Stimulated activated CD4-positive, alpha-beta T cell treated with anti-CD3 and anti-CD28 coated beads, TNF-alpha, amount 100 ng/mL, for 1 hour (primary cell): ENCODE data around the gene CCNK.

Experiments used
- DNase-seq, 3 donors: peaks; one replicate each; pipeline ENCODE4 v3.0.0-alpha.2; 2020; ENCODE audit warnings: low read depth in 3 of 3, low spot score in 1 of 3

The CCNK gene

DNA sequence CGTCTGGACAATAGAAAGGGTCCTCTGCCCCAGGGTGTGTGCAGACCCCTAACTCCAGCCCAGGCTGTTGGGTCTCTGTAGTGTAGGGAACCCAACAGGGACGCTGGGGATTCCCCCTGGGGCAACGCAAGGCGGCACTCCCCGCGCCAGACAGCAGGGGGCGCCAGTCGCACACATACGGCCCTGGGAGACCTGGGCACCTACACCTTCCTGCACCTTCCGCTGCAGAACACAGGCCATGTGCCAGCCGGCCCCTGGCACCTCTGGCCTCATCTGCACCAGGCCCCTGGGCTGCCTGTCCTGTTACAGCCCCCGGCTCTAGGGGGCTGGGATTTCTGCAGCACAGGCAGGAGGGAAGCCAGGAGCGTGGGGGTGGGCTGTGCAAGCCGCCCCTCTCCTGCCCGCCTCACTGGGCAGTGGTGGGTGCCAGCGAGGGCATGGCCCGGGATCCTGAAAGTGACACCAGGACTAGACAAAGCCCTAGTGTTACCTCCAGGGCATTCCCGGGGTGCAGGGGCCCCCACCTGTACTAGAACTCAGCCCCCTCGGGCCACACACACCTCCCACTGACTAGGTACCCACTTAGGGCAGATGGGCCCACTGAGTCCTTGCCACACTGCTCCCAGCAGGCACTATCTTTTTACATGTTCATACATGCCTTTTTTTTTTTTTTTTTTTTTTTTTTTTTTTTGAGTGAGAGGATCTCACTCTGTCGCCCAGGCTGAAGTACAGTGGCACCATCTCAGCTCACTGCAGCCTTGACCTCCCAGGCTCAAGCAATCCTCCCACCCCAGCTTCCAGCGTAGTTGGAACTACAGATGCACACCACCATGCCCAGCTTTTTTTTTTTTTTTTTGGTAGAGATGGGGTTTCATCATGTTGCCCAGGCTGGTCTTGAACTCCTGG lies 37.5 kb downstream of the CCNK start:
- peak; percentile 54 to 87 (median 70) for DNase-seq

DNA sequence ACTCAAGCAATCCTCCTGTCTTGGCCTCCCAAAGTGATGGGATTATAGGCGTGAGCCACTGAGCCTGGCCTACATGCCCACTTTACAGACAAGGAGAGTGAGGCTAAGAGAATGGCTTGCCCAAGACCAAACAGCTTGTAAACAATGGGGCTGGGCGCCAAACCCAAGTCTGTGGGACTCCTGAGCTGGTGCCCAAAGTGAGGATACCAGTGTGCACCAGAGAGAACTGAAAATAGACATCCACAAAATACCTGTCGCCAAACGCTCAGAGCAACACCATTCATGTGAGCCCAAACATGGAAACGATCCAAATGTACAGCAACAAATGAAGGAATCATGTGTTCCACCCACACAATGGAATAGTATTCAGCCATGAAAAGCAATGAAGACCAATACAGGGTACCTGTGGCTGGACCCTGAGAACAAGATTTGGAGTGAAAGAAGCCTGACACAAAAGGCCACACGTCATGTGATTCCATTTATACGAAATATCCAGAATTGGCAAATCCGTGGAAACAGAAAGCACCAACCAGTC lies 38.2 kb downstream of the CCNK start:
- no peak for DNase-seq

DNA sequence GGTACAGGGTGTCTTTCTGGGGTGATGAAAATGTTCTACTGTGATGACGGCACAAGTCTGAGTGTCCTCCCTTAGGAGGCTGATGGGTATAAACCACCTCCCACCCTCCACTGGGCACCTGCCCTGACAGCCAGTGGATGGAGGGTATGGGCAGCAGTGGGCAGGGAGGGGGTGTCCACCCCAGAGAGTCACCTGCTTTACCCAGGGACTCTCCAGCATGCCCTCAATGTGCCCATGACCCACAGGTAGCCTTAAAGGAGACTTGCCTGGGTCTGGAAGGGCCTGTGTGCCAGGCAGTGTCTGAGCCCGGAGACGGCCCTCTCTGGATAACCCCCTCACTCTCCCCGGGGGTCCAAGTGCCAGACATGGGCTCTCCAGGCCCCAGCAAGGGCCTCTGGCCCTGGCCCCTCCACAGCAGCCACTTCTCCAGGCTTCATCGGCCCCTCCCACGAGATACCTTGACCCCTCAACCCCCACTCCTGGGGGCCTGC lies 38.8 kb downstream of the CCNK start:
- no peak for DNase-seq

DNA sequence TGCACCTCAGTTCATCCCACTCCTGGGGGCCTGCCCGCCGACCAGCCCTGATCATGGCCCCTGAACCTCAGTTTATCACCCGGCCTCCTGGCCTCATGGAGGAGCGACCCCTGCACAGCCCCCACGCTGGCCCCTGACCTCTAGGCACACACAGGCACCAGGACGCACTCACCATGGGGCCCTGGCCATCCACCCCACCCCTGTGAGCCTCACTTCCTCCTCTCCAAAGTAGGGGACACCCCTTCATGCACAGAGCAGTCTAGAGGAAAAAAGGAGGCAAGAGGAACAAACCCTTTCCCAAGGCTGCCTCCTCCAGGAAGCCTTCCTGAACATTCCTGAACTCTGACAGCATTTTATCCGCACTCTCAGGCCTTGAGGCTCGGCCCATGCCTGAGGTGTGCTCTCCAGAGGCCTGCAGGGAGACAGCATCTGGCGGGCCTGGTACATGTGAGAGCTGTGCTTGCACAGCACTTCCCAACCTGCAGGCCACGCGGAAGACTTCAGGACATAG lies 39.4 kb downstream of the CCNK start:
- DNase-seq = no peak

DNA sequence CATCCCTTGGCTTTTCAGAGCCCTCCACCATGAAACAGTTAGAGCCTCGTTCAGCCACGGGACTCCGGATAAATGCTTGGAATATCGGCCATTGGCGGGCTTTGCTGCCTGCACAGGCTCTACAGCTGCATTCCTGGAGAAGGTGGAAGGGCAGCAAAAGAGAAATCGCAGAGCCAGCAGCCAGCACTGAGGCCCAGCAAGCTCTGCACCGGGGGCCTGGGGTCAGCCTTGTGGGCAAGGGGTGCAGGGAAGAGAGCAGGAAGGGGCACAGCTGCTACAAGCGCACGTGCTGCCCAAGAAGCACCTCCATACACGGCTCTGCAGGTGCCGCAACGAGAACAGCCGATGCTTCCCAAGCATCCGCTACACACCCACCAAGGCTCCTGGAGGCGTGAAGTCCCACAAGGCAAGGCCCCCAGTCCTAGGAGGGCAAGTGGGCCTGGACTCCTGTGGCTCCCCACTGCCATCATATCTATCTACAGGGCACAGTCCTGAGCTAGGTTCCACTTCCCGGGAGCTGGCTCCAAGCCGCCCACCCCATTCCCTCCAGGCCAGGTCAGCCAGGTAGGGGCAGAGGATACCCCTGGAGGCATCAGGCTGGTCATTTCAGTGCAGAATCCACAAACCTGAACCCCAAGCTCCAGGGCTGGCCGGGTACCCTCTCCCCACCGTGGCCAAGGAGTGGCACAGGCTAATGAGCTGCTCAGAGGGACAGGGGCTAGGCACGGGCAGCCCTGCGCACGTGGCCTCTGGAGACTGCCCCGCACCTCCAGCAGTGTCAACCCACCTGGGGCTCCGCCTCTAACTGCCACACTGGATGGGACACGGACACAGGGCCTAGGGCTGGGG lies 40.2 kb downstream of the CCNK start:
- no peak for DNase-seq

DNA sequence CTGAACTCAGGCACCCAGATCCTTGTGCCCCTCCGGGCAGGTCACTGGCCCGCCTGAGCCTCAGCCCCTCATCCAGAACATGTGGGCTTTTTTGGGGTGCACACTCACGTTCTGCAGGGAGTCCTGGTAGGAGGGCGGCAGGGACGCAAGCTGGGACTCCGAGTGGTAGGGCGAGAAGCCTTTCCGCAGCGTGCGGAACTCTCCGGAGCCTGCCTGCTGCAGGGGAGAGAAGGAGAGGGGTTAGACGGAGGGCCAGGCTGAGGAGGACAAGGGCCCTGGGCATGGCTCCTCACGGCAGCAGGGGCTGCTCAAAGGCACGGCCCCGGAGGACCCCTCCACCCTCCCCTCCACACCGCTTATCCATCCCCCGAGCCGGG lies 40.8 kb downstream of the CCNK start:
- no peak for DNase-seq

DNA sequence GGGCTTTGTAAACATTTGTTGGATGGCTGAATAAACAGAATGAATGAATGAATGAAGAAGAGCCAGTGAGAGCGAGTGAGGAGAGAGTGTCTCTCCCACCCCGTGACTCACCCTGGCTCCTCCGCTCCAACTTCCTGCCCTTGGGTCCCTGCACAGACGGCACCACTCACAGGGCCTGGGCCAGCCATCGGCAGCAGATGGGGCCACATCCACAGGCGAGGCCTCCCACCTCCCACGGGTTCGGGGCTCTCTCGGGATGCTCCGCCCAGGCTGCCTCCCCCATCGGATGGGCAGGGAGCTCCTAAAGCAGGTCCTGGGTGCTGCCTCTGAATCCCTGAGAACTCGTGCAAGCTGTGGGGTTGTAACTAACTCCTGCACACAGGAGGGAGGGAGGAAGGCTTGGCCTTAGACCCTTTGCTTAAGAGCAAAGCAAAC lies 41.3 kb downstream of the CCNK start:
- DNase-seq = no peak

DNA sequence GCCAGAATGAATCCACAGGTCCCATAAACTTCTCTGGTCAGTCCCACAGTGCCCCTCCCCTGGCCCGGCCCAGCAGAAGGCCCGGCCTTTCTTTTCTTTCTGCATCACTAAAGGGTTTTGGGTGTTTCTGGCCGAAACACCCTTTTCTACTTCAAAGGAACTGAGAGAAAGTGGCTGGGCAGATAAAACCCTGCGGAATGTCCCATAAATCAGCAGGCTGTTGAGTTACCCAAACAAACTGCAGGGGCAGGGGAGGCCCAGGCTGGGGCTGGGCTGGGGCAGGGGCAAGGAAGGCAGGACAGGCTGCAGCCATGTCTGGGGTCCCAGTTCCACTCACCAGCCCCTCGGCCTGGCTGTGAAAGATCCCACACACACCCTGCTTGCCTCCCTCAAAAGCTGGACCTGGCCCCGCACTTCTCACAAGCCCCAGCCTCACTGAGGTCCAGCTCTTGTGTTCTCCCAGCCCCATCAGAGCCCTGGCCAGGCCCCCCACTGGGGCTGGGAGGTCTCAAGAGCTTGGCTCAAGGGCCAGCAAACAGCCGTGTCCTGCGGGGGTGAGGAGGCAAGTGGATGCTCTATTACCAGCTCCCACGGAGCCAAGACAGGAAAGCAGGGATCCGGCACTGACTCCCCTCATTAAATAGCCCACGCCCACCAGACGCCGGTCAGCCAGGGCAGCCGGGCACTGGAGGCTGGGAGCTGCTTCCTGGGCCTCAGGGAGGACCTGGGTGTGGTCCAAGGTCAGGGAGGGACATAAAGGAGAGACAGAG lies 41.9 kb downstream of the CCNK start:
- DNase-seq = no peak

DNA sequence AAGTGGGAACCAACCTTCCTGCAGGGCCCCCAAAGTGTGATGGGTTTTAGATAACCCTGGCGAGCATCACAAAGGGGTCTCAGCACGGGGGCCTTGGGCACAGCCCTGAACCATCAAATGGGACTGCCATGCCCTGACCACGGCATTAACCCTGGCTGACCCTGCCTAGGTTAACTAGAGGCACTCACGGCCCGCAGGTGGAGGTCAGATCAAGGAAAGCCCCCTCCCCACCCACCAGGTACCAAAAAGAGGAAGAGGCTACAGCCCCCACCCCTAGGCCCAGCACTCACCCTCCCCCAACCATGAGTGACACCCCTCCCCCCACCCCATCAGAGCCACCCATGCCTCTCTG lies 42.5 kb downstream of the CCNK start:
- DNase-seq = no peak

DNA sequence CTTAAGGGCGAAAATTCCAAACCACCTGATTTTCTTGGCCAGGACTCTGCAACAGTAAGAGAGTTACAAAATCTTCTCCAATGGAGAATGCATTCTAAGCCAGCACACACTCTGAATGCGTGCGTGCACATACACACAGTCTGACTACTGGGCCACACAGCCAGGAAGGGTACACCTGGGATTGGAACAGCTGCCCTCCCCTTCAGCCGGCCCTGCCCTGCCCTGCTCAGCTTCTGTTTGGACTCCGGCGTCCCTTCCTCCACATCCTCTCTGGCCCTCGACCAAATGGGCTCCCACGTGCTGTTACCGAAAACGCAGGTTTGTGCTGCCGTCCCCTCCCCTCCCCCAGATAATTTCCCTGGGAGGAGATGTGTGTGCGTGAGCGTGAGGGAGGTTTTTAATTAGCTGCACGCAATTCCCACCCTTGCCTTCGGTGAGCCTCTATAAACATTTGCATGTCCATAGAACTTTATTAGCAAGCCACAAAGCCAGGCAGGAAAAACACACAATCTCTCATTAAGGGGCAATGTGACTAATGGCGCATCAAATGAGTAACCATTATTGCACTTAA lies 43.0 kb downstream of the CCNK start:
- DNase-seq = no peak

DNA sequence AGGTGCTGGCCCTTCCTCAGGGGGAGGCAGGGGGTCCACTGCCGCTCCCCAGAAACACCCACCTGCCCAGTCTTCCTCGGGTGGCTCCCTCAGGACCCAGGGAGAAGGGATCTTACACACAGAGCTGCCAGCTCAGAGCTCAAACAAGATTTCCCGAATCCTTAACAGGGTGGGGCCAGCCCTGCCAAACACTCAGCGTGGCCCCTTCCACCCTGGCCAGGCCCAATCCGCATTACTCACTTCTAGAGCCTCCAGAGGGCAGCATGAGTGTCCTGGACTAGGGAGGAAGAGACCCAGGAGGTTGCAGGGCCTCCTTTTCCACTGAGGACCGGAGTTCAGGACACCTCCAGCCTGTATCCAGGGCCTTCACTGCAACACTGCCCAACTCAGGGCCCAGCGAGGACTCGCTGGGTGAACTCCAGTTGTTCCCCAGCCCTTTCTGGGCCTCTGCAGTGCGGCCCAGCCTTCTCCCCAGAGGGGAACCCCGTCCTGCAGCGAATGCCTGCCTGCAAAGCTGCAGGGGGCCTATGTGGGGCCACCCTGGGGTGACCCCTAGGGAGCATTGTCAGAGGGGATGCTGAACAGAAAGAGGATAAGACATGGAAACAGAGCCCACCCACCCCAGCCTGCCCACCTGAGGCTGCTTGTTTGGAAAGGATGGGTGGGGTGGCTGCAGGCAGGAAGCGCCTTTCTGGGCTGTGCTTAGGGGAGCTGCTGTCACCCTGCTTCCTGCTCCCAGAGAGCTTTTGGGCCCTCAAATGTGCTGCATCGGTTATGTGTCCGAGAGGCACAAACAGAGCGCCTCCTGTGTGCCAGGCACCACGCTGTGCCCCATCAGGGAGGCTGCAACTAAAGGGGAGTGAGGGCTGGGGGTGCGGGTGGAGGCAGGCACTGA lies 43.8 kb downstream of the CCNK start:
- no peak for DNase-seq

DNA sequence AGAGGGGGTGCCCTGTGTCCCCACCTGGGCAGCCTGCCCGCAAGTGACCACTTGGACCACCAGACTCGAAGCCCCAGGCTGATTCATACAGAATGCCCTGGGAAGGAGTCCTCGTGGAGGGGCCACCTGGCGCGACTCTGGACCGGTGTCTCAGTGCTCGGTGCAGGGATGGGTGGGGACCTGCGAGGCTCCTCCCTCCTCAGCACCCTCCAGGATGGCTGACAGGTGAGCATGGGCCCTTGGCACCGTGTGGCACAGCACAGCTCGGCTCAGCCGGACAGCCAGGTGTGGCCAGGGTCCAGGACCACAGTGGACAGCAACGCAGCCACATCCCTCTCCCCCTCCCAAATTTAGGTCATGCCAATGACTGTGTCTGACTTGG lies 44.5 kb downstream of the CCNK start:
- DNase-seq = no peak

DNA sequence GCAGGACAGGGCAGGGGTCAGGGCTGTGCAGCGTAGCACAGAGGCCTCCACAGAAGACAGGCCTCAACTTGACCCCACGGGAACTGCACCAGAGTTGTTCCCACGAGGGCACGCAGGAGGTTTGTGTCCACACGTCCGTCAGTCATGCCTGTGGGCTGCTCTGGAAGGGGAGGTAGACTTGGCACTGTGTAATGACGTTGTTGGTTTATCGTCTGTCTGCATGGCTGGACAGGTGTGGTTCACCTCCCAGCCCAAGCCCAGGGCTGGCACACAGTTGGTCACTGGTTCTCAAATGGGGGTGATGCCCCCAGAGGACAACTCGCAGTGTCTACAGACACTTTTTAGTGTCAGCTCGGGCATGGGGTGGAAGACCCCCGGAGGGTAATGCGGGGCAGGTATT lies 45.8 kb downstream of the CCNK start:
- DNase-seq = no peak

DNA sequence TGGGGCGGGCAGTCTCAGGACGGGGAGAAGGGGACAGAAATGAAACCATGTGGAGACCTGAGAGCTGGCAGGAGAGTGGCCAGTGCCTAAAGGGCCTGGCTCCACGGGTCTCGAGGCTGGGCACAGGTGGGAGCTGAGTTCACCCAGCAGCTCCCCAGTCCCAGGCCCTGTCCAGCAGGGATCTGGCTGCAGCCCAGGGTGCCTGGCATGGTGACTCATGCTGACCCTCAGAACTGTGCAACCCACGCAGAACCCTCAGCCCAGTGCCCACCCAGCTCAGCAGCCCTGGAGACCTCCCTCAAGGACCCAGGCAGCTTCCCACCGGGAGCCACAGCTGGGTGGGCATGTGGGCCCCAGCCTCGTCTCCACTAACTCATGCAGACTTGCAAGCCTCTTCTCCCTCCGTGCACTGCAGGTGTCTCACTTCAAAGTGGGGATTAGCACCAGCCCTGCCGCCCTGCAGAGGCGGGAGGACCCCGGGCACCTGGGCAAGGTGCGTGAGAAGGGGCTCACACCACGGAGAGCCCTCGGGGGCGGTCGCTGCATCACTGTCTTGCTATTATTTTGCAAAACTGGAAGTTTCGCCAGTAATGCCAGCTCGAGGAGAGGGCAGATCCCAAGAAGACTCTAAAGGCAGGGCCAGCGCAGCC lies 46.3 kb downstream of the CCNK start:
- DNase-seq = no peak

DNA sequence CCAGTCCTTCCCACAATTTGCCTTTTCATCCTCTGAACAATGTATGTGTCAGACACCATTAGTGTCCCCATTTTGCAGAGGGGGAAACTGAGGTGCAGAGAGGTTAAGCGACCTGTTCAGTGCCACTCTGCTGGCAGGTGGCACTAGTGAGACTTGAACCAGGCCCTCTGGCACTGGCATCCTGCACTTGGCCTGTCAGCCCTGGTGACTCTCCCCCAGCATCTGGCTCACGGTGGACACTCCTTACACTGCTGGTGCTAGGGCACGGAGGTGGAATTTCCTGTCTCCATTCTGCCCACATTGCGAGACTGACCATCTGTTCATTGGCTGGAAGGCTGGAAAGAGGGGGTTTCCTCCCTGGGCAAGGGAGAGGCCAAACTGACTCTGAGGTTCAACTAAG lies 48.7 kb downstream of the CCNK start:
- DNase-seq = no peak

DNA sequence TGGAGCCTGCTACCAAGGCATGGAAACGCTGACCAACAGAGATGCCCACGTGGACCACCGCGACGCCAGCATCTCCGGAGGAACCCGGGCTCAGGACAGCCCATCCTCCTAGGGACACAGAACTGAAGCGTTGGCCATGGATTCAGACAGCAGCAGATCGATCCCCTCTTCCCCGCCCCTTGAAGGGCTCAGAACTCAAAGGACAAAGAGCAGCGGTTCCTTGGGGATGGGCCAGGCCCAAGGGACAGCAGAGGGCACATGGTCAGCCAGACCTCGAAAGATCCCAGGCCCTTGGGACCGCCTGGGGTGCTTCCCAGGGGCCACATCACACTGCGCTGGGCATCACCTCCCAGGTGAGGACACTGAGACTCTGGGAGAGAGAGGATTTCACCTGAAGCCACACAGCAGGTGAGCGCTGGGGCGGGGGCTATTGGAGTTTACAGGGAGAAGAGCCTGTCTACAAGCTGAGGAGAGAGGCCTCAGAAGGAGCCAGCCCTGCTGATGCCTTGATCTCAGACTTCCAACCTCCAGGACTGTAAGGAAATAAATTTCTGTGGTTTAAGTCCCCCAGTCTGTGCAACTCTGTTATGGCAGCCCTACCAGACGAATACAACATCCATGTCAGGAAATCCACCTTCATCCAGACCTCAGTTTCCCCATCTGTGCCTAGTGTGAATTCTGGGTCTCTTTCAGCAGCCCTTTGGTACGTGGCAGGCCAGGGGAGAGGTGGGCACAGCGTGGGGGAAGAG lies 49.4 kb downstream of the CCNK start:
- no peak for DNase-seq

DNA sequence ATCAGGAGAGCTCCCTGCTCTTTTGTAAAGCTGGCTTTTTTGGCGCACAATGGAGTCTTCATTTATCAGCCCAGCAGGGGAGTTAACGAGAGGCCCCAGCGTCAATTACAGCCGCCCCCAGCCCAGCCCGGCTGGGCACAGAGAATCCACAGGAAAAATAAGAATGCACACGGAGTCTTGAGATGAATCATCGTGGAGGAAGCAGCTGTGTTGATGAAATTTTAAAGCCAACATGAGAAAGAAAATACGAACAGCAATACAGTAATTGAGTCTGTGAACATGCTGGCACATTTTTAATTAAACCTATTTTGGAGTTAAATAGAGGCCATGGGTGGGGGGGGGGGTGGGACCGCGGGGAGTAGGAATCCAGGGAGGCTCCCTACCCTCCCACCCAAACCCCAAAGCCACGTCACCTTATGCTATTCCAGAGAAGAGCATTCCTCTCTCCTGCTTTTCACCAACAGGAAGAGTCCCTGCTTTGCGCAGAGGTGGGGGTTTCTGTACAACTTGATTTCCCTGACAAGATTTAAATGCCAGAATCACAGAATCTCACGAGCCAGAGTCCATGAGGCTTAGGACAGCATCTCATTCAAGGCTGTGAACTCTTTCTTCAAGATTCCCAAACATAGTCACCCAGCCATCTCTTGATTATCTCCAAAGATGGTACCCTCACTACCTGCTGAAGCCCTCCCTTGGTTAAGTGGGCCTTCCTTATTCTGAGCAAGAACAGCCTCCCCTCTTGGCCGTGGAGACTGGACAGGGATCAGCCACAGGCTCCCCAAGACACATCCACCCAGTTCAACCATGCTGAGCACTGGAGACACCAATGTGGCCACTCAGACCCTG lies 50.3 kb downstream of the CCNK start:
- DNase-seq = no peak

DNA sequence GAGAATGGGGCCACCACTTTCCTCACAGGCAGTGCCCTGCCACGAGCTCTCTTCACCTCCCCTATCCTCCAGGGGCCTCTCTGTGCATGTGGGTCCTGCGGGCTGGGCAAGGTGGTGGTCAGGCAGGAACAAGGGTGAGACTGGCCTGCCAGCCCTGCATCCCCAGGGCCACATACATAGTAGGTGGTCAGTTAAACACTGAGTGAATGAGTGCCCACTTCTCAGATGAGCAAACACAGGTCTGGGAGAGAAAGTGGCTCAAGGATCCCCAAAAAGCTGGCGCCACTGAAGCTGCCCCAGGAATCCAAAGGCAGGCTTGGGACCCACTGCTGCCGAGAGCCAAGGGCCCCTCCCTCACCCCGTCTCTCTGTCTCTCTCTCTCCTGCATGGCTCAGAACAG lies 51.1 kb downstream of the CCNK start:
- no peak for DNase-seq
